WTC11 (cell line): ENCODE measurements around the gene SHOC1. TPM values are rescaled to one million over a fixed set of nuclear protein-coding genes. Genes with fewer than 3 reads are reported as not detected.

ENCODE experiments used
- ATAC-seq: fragments of 200-7000 bp; cut with Tn5 transposase; 2 replicates; pipeline ENCODE4 v1.10.0; 2021; ENCODE audit warnings: mild to moderate bottlenecking, moderate library complexity
- CTCF ChIA-PET: fragments of 300-600 bp; sonication (Branson Sonifier 250); formaldehyde crosslinking; loops from one replicate; lab custom pipeline; 2021; ENCODE audit warnings: antibody characterized with exemption; lab: Charles Lee
- POLR2A ChIA-PET: fragments of 350-600 bp; sonication (Branson Sonifier 250); formaldehyde crosslinking; loops from one replicate; lab custom pipeline; 2021; ENCODE audit warnings: antibody characterized with exemption; lab: Charles Lee
- DNase-seq: peaks from one replicate; pipeline ENCODE4 v3.0.0; 2021; ENCODE audit warnings: low spot score
- H3K27ac Mint-ChIP-seq: 2 replicates; pipeline ENCODE4 v1.8.0; 2021; ENCODE audit warnings: mixed read lengths
- H3K27me3 Mint-ChIP-seq: 2 replicates; pipeline ENCODE4 v1.8.0; 2021; ENCODE audit warnings: low read depth, mild to moderate bottlenecking, moderate library complexity, mixed read lengths
- H3K36me3 Mint-ChIP-seq: 2 replicates; pipeline ENCODE4 v1.8.0; 2021; ENCODE audit warnings: mixed read lengths
- H3K4me1 Mint-ChIP-seq: 2 replicates; pipeline ENCODE4 v1.8.0; 2022; ENCODE audit warnings: mixed read lengths
- H3K4me3 Mint-ChIP-seq: 2 replicates; pipeline ENCODE4 v1.8.0; 2021; ENCODE audit warnings: mild to moderate bottlenecking, moderate library complexity, mixed read lengths
- H3K9me3 Mint-ChIP-seq: 2 replicates; pipeline ENCODE4 v1.8.0; 2021; ENCODE audit warnings: mixed read lengths
- FOXJ3 ChIP-seq: sonication (generic); formaldehyde crosslinking; IDR thresholded peaks from 2 replicates; pipeline ENCODE4 v1.9.0; 2021; ENCODE audit warnings: missing genetic modification reagents, mild to moderate bottlenecking, borderline replicate concordance
- FOXK1 ChIP-seq: sonication (generic); formaldehyde crosslinking; IDR thresholded peaks from 2 replicates; pipeline ENCODE4 v1.8.0; 2022; ENCODE audit warnings: mild to moderate bottlenecking, moderate library complexity, missing genetic modification reagents
- GABPB1 ChIP-seq: sonication (generic); formaldehyde crosslinking; IDR thresholded peaks from 2 replicates; pipeline ENCODE4 v1.8.1; 2023; ENCODE audit warnings: mild to moderate bottlenecking, missing genetic modification reagents
- NR2C2 ChIP-seq: sonication (generic); formaldehyde crosslinking; IDR thresholded peaks from 2 replicates; pipeline ENCODE4 v1.8.0; 2022; ENCODE audit warnings: mild to moderate bottlenecking, missing genetic modification reagents
- SOX15 ChIP-seq: fragments of 250-450 bp; sonication (Bioruptor Pico); IDR thresholded peaks from 2 replicates; pipeline ENCODE4 v1.9.0; 2021; ENCODE audit warnings: mild to moderate bottlenecking
- ZNF138 ChIP-seq: sonication (generic); formaldehyde crosslinking; conservative IDR thresholded peaks from 2 replicates; pipeline ENCODE4 v1.8.1; 2022; ENCODE audit warnings: mild to moderate bottlenecking, moderate library complexity, missing genetic modification reagents
- ZNF219 ChIP-seq: sonication (generic); formaldehyde crosslinking; IDR thresholded peaks from 2 replicates; pipeline ENCODE4 v1.8.0; 2023; ENCODE audit warnings: missing genetic modification reagents, mild to moderate bottlenecking, borderline replicate concordance
- ZNF396 ChIP-seq: fragments of 250-450 bp; sonication (Bioruptor Pico); IDR thresholded peaks from 2 replicates; pipeline ENCODE4 v1.8.0; 2021; ENCODE audit warnings: mild to moderate bottlenecking, moderate library complexity, borderline replicate concordance
- ZNF423 ChIP-seq: fragments of 250-450 bp; sonication (Bioruptor Pico); IDR thresholded peaks from 2 replicates; pipeline ENCODE4 v2.1.2; 2022; ENCODE audit warnings: mild to moderate bottlenecking, moderate library complexity
- total RNA-seq: library from RNA; stranded (reverse); gene quantifications from 3 replicates; pipeline ENCODE4 v1.2.3, GENCODE V29; 2021
- TF ChIP-seq, protein P1 (sequence below): fragments of 250-450 bp; sonication (Bioruptor Pico); IDR thresholded peaks from 2 replicates; pipeline ENCODE4 v1.8.0; 2021; ENCODE audit warnings: mild to moderate bottlenecking
- TF ChIP-seq, protein P2 (sequence below): sonication (generic); formaldehyde crosslinking; IDR thresholded peaks from 2 replicates; pipeline ENCODE4 v1.8.1; 2023; ENCODE audit warnings: mild to moderate bottlenecking, missing genetic modification reagents, moderate library complexity
- TF ChIP-seq, protein P3 (sequence below): sonication (generic); formaldehyde crosslinking; IDR thresholded peaks from 2 replicates; pipeline ENCODE4 v1.8.0; 2022; ENCODE audit warnings: missing genetic modification reagents
- TF ChIP-seq, protein P4 (sequence below): sonication (generic); formaldehyde crosslinking; IDR thresholded peaks from 2 replicates; pipeline ENCODE4 v1.8.0; 2022; ENCODE audit warnings: mild to moderate bottlenecking, missing genetic modification reagents
- TF ChIP-seq, protein P5 (sequence below): sonication (generic); formaldehyde crosslinking; IDR thresholded peaks from 2 replicates; pipeline ENCODE4 v1.8.1; 2022; ENCODE audit warnings: low read depth, mild to moderate bottlenecking, moderate library complexity, missing genetic modification reagents, borderline replicate concordance
- TF ChIP-seq, protein P6 (sequence below): sonication (generic); formaldehyde crosslinking; IDR thresholded peaks from 2 replicates; pipeline ENCODE4 v1.8.0; 2022; ENCODE audit warnings: mild to moderate bottlenecking, missing genetic modification reagents
- TF ChIP-seq, protein P7 (sequence below): sonication (generic); formaldehyde crosslinking; IDR thresholded peaks from 2 replicates; pipeline ENCODE4 v1.8.1; 2022; ENCODE audit warnings: low read depth, missing genetic modification reagents, borderline replicate concordance
- TF ChIP-seq, protein P8 (sequence below): sonication (generic); formaldehyde crosslinking; IDR thresholded peaks from 2 replicates; pipeline ENCODE4 v1.8.1; 2023; ENCODE audit warnings: mild to moderate bottlenecking, missing genetic modification reagents, moderate library complexity

The SHOC1 gene
- total RNA-seq, 1 experiment from 2014 or later: not detected

DNA sequence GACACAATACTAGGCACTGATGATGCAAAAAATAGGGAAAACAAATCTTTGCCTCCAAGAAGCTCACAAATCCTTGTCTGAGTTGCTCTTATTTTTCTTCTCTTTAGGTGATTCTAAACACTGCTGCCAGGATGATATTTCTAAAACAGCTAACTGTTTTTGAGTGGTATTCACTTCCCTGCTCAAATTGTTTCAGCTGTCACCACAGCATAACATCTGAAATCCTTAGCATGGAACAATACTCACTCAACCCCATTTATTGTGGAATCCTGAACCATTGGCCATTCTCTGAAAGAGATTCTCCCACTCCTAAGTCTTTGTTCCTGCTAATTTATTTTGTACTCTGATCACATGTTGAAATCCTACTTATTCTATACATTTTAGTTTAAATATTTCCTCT, 4.8 kb upstream of the SHOC1 start:
- POLR2A ChIA-PET: no interaction called here
- no peaks in the 10 kb centered on the region for H3K9me3 Mint-ChIP-seq
- TF ChIP-seq, protein P1, sequence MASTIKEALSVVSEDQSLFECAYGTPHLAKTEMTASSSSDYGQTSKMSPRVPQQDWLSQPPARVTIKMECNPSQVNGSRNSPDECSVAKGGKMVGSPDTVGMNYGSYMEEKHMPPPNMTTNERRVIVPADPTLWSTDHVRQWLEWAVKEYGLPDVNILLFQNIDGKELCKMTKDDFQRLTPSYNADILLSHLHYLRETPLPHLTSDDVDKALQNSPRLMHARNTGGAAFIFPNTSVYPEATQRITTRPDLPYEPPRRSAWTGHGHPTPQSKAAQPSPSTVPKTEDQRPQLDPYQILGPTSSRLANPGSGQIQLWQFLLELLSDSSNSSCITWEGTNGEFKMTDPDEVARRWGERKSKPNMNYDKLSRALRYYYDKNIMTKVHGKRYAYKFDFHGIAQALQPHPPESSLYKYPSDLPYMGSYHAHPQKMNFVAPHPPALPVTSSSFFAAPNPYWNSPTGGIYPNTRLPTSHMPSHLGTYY: no peak
- TF ChIP-seq, all 79 proteins: peak for 0
- H3K4me1 Mint-ChIP-seq: no peaks in the 10 kb centered on the region
- no peaks in the 10 kb centered on the region for H3K27me3 Mint-ChIP-seq
- no peak overlapping the region for H3K27ac Mint-ChIP-seq
- CTCF ChIA-PET: no interaction called here
- no peak for DNase-seq
- ATAC-seq: no peak
- 0 out of 2 replicates have a peak, but pooled peaks cover 3% of the 10 kb centered on the region for H3K36me3 Mint-ChIP-seq
- H3K4me3 Mint-ChIP-seq: no peak overlapping the region

DNA sequence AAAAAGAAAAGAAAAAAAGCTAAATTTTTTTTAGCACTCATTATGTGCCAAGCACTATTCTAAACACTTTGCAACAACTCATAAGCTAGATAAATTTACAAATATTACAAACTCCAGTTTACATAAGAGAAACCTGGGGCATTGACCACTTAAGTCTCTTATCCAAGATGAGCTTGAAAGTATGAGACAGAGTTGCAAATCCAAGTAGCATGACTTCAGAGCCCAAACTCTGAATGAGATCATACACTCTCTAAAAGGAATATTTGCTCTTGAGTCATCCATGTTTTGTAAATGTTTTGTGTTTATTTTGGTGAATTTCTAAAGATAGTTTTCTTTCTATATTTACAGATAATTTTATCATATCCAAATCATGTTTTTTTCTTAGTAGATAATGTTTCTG, 4.0 kb upstream of the SHOC1 start:
- no peak for DNase-seq
- POLR2A ChIA-PET: interaction anchor here (0.6 kb wide), 1 partner anchor 1776 kb away, joined by 3 read pairs; no protein-coding TSS in a partner anchor
- TF ChIP-seq, protein P2, sequence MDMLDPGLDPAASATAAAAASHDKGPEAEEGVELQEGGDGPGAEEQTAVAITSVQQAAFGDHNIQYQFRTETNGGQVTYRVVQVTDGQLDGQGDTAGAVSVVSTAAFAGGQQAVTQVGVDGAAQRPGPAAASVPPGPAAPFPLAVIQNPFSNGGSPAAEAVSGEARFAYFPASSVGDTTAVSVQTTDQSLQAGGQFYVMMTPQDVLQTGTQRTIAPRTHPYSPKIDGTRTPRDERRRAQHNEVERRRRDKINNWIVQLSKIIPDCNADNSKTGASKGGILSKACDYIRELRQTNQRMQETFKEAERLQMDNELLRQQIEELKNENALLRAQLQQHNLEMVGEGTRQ (CRISPR knock-in tag): no peak
- no peak for TF ChIP-seq FOXK1
- TF ChIP-seq SOX15 (CRISPR knock-in tag): no peak
- no peak for TF ChIP-seq ZNF423 (CRISPR knock-in tag)
- TF ChIP-seq, protein P3, sequence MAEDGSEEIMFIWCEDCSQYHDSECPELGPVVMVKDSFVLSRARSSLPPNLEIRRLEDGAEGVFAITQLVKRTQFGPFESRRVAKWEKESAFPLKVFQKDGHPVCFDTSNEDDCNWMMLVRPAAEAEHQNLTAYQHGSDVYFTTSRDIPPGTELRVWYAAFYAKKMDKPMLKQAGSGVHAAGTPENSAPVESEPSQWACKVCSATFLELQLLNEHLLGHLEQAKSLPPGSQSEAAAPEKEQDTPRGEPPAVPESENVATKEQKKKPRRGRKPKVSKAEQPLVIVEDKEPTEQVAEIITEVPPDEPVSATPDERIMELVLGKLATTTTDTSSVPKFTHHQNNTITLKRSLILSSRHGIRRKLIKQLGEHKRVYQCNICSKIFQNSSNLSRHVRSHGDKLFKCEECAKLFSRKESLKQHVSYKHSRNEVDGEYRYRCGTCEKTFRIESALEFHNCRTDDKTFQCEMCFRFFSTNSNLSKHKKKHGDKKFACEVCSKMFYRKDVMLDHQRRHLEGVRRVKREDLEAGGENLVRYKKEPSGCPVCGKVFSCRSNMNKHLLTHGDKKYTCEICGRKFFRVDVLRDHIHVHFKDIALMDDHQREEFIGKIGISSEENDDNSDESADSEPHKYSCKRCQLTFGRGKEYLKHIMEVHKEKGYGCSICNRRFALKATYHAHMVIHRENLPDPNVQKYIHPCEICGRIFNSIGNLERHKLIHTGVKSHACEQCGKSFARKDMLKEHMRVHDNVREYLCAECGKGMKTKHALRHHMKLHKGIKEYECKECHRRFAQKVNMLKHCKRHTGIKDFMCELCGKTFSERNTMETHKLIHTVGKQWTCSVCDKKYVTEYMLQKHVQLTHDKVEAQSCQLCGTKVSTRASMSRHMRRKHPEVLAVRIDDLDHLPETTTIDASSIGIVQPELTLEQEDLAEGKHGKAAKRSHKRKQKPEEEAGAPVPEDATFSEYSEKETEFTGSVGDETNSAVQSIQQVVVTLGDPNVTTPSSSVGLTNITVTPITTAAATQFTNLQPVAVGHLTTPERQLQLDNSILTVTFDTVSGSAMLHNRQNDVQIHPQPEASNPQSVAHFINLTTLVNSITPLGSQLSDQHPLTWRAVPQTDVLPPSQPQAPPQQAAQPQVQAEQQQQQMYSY (CRISPR knock-in tag): no peak
- no peak for TF ChIP-seq ZNF138 (CRISPR knock-in tag)
- TF ChIP-seq, protein P4, sequence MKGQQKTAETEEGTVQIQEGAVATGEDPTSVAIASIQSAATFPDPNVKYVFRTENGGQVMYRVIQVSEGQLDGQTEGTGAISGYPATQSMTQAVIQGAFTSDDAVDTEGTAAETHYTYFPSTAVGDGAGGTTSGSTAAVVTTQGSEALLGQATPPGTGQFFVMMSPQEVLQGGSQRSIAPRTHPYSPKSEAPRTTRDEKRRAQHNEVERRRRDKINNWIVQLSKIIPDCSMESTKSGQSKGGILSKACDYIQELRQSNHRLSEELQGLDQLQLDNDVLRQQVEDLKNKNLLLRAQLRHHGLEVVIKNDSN: no peak
- TF ChIP-seq, protein P5, sequence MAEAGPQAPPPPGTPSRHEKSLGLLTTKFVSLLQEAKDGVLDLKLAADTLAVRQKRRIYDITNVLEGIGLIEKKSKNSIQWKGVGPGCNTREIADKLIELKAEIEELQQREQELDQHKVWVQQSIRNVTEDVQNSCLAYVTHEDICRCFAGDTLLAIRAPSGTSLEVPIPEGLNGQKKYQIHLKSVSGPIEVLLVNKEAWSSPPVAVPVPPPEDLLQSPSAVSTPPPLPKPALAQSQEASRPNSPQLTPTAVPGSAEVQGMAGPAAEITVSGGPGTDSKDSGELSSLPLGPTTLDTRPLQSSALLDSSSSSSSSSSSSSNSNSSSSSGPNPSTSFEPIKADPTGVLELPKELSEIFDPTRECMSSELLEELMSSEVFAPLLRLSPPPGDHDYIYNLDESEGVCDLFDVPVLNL (CRISPR knock-in tag): no peak
- TF ChIP-seq, protein P6, sequence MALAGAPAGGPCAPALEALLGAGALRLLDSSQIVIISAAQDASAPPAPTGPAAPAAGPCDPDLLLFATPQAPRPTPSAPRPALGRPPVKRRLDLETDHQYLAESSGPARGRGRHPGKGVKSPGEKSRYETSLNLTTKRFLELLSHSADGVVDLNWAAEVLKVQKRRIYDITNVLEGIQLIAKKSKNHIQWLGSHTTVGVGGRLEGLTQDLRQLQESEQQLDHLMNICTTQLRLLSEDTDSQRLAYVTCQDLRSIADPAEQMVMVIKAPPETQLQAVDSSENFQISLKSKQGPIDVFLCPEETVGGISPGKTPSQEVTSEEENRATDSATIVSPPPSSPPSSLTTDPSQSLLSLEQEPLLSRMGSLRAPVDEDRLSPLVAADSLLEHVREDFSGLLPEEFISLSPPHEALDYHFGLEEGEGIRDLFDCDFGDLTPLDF (CRISPR knock-in tag): no peak
- no peak for TF ChIP-seq FOXJ3 (CRISPR knock-in tag)
- TF ChIP-seq, protein P1: no peak
- TF ChIP-seq, protein P7, sequence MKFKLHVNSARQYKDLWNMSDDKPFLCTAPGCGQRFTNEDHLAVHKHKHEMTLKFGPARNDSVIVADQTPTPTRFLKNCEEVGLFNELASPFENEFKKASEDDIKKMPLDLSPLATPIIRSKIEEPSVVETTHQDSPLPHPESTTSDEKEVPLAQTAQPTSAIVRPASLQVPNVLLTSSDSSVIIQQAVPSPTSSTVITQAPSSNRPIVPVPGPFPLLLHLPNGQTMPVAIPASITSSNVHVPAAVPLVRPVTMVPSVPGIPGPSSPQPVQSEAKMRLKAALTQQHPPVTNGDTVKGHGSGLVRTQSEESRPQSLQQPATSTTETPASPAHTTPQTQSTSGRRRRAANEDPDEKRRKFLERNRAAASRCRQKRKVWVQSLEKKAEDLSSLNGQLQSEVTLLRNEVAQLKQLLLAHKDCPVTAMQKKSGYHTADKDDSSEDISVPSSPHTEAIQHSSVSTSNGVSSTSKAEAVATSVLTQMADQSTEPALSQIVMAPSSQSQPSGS (CRISPR knock-in tag): no peak
- no peak for TF ChIP-seq ZNF396 (CRISPR knock-in tag)
- no peak for TF ChIP-seq NR2C2 (CRISPR knock-in tag)
- TF ChIP-seq ZNF219 (CRISPR knock-in tag): no peak
- TF ChIP-seq GABPB1: no peak
- TF ChIP-seq, protein P8, sequence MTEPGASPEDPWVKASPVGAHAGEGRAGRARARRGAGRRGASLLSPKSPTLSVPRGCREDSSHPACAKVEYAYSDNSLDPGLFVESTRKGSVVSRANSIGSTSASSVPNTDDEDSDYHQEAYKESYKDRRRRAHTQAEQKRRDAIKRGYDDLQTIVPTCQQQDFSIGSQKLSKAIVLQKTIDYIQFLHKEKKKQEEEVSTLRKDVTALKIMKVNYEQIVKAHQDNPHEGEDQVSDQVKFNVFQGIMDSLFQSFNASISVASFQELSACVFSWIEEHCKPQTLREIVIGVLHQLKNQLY (CRISPR knock-in tag): no peak
- Mint-ChIP-seq H3K36me3 (0 out of 2 replicates have a peak, but pooled peaks cover 3% of the 10 kb centered on the region), H3K27ac (no peak overlapping the region), H3K9me3 (no peaks in the 10 kb centered on the region), H3K4me1 (no peaks in the 10 kb centered on the region), H3K4me3 (no peak overlapping the region), H3K27me3 (no peaks in the 10 kb centered on the region)
- ATAC-seq: no peak
- CTCF ChIA-PET: interaction anchor here (0.7 kb wide), 1 partner anchor 276 kb away, joined by 3 read pairs; no protein-coding TSS in a partner anchor
